Left colon (tissue), 2 donors: ENCODE results near the gene LITAFD. TPM values are rescaled to one million over a fixed set of nuclear protein-coding genes. Genes with fewer than 3 reads are reported as not detected.
"Not testable (repeated sequence)": the region's sequence is repeated elsewhere in the genome, so short reads cannot be mapped to it uniquely, and the experiment has no call there.

Experiments
- ATAC-seq: fragments of 200-7000 bp; cut with Tn5 transposase; one replicate; pipeline ENCODE4 v1.9.1; 2020; ENCODE audit warnings: mild to moderate bottlenecking, moderate library complexity
- DNase-seq, 2 donors: peaks; one replicate each; pipeline ENCODE4 v3.0.0-alpha.2; 2020
- intact Hi-C, 2 donors: fragments of 100-400 bp; cut with DNase I in 1 of 2; cut with micrococcal nuclease in 1 of 2; formaldehyde crosslinking; loops; one replicate each; pipeline versions ENCODE4 v1.11.2 to v1.14.0; 2022; cut with DNase I, micrococcal nuclease
- long read RNA-seq: library from polyadenylated mRNA; unstranded; transcript quantifications from one replicate; pipeline ENCODE4 v2.0.0, GENCODE V29; 2021
- total RNA-seq, 2 donors: library from RNA; stranded (reverse); fragmentation: NEBNext Ultra II Directional; extraction: Animal tissue kit (Norgen Biotek cat#: 25700); gene quantifications; one replicate each; pipeline ENCODE4 v1.2.1, GENCODE V29; 2021
- donor health status: DM: no; HTN: no; CAD: no.
- donor health status: DM: yes; HTN: yes; CAD: no.

LITAFD gene
- total RNA-seq: not detected
- long read RNA-seq: 0 reads

DNA sequence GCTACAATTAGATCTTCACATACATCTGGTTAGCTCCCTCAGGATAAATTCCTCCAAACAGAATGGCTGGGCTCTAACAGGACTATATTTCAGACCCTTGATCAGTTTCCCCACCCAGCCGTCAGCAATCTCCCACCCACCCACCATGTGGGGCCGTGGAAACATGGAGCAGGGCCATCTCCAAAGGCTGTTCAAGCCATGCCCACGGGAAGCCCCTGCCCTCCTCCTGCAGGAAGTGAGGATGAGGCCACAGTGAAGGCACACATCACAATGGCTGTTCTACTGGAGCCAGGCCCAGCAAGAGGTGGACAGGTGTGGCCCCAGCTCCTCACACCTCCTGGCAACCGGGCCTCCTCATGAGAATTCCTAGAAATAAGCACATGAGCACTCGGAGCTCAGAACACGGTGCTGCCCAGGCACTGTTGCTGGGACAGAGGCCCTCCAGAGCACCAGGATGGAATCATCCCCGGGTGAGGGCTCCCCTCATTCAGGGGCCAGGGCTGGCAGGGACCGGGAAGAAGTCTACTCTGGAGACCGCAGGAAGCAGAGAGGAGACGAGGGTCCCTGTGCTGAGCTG is at the start of gene LITAFD:
Gene LITAFD (plus strand): TSS at position 311 of the 577 bp plus-strand sequence. CDS start 2,005 bp downstream, outside the sequence.
- intact Hi-C loops: loop anchor here (5.0 to 10.0 kb wide), 3 partner anchors 220 to 315 kb away; no protein-coding TSS in a partner anchor
- ATAC-seq (no peak), DNase-seq (no peak)

DNA sequence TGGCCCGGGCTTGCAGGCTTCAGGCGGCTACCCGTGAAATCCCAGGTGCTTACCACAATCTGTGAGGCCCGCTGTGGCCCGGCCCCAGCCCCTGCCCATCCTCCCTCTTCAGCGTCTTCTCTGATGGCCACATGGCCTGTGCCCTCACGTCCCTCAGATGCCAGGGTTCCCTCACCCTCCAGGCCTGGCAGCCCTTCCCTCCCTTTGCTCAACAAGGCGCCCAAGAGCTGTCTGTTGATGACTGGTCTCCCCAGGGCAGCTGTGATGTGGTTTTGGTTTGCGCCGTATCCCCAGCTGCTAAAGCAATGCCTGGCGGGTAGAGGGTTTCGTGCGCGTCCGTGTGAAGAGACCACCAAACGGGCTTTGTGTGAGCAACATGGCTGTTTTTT is 49.4 kb upstream of the LITAFD start:
- DNase-seq (no peak), ATAC-seq (no peak)
- intact Hi-C loops: no loop called here

DNA sequence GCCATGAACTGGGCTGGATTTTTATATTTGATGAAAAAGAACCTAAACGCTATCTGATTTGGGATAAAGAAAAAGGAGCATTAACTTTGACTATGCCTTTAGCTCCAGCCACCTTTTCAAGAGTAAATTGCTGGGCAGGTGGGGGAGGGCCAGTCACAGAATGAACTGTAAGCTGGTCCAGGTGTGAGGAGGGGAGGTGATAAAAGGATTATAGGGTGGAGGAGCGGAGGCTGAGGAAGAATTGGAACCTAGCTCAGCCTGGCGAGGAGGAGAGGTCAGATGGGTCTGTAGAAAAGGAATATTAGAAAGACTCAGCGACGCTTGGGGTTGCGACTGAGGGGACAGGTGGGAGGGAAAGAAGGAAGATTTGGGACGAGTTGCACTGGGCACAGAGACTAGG is 45.4 kb upstream of the LITAFD start:
- ATAC-seq, DNase-seq, intact Hi-C loops: not testable (repeated sequence)

DNA sequence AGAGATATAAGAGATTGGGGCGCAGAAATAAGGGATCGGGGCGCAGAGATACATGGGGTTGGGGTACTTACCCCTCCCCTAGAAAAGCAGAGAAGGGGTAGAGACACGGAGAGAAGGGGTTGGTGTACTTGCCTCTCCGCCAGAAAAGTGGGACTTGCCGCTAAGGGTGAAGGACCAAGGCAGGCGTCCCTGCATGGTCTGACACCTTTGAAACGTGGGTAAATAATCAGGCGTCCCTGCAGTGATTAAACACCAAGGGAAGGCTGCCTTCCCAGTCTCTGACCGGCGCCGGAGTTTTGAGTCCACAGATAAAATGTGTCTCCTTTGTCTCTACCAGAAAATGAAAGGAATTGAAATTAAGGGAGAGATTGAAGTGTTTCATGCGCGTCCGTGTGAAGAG is 44.6 kb upstream of the LITAFD start:
- intact Hi-C loops, ATAC-seq, DNase-seq: not testable (repeated sequence)

DNA sequence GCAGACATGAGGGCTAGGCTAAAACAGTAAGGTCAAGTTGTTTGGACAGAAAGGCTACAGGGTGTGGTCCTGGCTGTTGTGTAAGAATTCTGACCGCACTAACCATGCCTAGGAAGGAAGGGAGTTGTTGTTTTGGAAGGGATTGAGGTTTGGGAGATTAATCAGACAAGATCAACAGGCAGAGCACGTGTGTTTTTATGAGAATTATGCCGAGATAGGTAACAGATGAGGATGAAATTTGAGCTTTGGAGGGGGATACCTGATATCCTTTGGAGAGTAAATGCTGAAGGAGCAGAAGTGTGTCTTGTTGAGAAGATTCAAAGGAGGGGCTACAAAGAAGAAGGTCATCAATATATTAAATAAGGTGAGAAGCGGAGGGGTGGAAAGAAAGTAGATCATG is 40.1 kb upstream of the LITAFD start:
- not testable (repeated sequence) for ATAC-seq, DNase-seq

DNA sequence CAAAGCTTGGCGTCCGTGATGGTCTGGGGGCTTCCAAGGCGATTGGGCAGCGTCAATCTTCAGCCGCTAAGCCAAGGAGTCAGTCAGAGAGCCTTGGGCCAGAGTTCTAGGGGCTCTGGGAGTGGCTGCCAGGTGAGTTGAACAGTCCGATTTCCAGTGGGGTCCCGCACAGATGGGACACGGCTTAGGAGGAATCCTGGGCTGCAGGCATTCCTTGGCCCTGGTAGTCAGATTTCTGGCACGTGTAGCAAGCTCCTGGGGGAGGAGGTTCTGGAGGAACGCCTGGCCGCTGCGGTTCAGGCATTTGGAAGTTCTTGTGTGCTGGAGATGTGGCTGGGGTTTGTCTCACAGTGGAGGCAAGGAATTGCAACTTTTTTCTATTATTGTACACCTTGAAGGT is 38.9 kb upstream of the LITAFD start:
- intact Hi-C loops, DNase-seq, ATAC-seq: not testable (repeated sequence)

More for the DNA sequence above, 40.1 kb upstream of the LITAFD start:
- intact Hi-C loops: not testable (repeated sequence)

DNA sequence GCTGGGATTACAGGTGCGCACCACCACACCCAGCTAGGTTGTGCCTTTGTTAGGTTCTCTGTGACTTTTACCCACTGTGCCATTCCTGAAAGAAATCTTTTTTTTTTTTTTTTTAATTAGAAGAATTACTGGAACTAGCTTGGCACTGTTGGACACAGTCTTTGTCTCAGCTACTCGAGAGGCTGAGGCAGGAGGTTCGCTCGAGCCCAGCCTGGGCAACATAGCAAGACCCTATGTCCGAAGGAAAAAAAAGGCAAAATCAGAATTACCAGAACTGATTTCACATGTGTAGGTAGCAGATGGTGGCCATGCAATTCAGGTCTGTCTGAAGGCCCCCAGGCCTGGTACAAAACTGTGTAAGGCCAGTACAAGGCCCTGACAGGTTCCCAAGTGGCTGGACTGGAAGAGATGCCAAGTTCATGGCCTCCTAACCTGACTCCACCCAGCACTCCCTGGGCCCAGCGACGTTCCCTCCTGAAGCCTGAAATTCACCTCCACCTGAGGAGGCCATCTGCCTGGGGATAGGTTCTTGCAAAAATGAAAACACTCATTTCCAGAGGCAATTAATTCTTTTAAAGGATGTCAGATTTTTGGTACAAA is 36.4 kb upstream of the LITAFD start:
- no peak for DNase-seq
- intact Hi-C loops: no loop called here
- no peak for ATAC-seq

DNA sequence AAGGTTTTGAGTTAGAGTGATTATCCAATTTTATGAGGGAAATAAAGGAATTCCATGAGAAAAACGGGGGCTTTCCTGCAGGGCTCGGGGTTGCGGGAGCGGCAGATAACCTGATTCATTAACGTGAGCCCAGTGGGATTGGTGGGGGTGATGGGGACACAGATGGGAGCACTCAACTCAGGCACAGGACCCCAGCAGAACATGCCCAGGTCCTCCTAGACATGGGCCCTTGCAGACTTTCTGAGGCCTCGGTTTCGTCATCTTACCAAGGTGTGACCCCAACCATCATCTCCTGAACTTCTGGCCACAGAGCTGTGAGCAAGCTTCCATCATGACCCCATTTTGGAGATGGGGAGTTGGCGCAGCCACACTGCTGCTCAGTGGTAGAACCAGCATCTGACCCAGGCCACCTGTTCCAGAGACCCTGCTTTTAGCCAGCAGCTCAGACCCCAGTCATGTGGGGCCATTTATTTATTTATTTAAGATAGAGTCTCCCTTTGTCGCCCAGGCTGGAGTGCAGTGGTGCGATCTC is 35.7 kb upstream of the LITAFD start:
- intact Hi-C loops: no loop called here
- ATAC-seq: no peak
- no peak for DNase-seq

DNA sequence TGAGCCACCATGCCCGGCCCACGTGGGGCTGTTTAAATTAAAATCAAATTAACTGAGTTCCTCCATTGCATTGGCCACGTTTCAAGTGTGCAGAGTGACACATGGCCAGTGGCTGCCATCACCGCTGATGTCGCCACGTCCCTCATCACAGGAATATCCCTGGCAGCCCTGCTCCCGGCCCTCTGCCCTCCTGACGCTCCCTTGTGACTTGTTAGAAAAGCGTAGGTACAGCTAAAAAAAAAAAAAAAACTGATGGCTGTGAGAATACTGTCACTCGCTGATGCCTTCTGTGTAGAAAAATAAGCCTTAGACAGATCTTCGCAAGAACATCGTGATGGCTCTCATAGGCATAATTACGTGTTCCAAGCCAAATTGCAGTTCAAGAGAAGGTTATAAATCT is 35.0 kb upstream of the LITAFD start:
- intact Hi-C loops: no loop called here
- ATAC-seq (no peak), DNase-seq (no peak)

DNA sequence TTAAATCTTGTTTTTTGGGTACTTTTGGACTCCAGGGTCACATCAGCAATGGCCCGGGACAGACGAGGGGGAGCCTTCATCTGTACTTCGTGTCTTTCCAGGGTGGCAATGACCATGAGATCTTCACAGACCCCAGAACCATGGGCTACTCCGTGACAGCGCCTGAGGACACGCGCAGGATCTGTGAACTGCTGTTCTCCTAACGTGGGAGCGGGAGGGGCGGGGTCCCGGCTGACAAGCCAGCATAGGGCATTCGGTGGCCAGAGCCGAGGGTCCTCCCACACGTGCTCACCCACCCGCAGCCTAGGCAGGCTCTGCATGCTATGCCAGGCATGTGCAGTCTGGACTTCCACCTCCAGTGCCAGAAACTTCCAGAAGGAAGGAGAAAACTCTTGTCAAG is 34.5 kb upstream of the LITAFD start:
- intact Hi-C loops: no loop called here
- DNase-seq (no peak), ATAC-seq (no peak)

DNA sequence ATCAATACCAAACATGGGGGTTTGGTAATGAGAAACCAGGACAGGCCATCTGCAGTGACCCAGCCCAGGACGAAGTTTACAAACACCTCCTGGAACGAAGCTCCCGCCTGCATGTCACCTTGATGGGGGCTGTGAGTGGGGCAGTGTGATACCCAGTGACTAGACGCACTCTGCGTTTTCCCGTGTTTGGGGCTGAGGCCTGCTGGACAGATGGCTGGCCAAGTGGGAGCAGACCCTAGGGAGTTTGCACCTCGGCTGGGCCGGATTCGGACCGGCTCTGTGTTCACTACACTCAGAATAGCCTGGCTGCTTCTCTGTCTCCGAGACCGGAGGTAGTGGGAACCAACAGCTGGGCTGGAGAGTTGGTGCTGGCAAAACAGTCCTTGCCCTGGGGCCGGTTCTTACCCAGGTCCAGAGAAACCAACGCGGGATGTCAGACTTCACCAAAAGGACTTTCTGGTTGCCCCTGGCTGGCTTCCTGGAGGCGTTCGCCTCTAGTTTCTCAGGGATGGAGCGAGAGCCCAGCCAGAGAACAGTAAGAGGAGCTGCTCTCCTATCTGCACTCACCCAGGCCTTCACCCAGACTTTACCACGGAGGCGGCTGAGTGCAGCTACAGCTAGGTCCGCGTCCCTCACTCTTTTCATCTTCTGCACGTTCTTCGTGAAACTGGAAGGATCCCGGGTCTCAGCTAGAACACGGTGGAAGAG is 33.8 kb upstream of the LITAFD start:
- DNase-seq: no peak
- no peak for ATAC-seq
- intact Hi-C loops: no loop called here

DNA sequence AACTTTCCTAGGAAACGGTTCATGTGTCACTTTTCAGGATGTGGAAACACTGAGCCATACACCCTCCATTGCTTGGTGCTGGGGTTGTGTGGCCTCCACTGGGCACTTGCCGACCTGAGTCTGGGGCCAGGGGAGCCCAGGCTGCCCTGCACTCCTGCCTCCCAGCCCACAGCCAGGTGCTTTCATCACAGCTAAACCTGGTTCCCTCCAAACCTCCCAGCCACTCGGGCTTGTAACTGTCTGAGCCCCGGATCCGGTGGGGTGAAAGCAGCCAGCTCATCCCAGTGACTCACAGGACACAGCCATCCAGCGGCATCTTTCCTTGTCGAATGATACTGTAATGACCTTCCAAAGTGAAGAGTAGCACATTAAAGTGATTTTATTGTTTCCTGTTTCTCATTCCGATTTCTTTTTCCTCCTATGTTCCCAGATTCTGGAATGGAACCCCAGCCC is 33.2 kb upstream of the LITAFD start:
- DNase-seq (no peak), ATAC-seq (peak; percentile 9)
- intact Hi-C loops: no loop called here

DNA sequence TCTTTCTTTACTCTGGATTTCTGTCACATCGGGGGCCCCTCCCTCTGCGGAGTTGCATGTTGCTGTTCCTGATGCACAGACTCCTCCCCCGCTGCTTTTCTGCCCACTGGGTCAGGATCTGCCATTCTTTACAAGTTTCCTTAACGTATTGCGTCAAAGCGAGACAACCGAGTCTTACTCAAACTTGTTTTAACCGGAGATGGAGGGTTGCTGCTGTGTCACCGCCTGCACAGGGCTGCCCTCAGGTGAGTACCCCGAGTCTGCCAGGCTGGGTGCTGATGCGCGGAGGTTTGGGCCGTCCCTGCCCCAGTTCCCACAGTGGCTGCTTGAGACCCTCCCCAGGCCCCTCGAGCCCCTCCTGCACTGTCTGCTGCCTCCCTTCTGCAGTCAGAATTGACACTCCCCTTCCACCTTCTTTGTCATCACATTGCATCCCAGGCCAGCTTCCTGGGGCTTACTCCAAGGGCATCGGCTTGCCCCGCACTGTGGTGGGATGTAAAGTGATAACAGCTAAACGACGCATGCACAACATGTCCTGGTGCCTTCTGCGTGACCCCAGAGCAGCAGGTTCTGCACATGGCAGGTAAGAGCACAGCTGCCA is 32.6 kb upstream of the LITAFD start:
- ATAC-seq: no peak
- DNase-seq: no peak
- intact Hi-C loops: no loop called here

DNA sequence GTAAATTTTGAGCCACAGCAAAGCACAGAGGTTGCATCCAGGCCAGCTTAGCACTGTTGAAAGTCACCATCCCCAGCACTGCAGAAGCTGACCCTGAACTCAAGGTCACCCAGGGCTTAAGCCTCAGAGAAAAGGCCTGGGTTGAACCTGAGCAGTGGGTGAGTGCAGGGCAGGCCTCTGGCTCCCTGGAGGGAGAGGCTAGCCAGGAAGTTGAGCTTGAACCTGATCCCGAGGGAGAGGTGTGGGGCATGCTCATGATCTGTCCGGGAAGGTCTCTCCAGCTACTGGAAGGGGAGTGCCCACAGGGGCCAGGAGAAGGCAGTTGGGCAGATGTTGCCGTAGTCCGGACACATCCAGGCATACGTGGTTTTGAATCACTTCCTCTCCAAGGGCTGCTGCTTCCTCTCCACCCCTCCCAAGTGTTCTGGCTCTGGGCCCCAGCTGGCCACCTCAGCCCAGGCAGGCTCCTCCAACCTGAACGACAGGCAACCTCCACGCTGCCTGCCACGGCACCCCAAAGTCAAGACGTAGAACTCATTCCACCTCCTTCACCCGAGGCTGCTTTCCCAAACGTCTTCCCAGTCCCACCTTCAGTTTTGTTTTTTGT is 31.8 kb upstream of the LITAFD start:
- DNase-seq (no peak), ATAC-seq (peak; percentile 16)
- intact Hi-C loops: no loop called here

DNA sequence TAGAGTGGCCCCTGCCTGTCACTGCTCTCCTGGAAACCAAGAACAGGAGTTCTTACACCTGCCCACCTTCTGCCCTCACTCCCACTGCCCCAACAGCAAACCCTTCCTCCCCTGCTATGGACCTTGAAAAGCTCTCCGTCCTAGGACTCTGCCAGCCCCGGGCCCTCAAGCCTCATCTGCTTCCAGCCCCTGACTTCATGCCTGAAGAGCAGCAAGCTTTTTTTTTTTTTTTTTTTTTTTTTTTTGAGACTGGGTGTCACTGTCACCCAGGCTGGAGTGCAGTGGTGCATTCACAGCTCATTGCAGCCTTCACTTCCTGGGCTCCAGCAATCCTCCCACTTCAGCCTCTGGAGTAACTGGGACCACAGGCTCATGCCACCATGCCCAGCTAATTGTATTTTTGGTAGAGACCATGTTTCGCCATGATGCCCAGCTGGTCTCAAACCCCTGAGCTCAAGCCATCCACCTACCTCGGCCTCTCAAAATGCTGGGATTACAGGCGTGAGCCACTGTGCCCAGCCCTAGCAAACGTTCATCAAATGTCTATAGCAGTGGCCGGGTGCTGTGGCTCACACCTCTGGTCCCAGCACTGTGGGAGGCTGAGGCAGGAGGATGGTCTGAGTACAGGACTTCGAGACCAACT is 30.3 kb upstream of the LITAFD start:
- intact Hi-C loops: no loop called here
- no peak for ATAC-seq
- DNase-seq: no peak

DNA sequence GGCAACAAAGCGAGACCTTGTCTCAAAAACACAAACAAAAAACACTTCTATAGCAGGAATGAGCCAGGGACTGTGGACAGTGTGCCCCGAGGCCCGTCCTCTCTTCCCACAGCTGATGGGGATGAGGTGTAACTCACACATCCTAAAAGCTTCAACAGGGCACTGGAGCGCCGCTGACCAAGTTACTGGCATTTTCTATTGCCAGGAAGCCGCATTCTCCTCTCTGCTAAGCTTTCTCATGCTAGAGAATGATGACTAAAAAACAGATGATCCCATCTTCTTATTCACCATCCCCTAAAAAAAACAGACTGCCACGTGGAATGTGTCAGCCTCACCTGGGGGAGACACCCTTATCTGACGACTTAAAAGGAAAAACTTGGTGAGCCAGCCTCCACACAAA is 29.6 kb upstream of the LITAFD start:
- ATAC-seq: no peak

DNA sequence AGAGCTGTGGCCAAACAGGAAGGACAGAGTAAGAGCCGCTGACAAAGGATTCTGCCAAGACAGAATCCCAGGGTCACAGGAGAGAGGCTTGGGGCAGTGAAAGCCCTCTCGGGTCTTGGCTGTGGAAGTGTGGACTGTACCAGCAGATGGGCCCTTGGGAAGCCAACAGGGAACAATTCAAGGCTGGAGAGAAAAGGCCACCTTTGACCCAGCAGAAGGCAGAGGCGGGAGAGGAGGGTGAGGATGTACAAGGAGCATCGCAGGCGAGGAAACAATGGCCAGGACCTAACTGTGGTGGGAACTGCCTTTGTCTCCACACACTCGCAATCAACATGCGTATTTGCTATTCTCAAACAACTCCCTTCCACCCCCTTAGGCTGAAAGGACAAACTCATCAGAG is 29.0 kb upstream of the LITAFD start:
- DNase-seq (no peak), ATAC-seq (no peak)
- intact Hi-C loops: no loop called here

More for the DNA sequence above, 29.6 kb upstream of the LITAFD start:
- no peak for DNase-seq
- intact Hi-C loops: no loop called here

DNA sequence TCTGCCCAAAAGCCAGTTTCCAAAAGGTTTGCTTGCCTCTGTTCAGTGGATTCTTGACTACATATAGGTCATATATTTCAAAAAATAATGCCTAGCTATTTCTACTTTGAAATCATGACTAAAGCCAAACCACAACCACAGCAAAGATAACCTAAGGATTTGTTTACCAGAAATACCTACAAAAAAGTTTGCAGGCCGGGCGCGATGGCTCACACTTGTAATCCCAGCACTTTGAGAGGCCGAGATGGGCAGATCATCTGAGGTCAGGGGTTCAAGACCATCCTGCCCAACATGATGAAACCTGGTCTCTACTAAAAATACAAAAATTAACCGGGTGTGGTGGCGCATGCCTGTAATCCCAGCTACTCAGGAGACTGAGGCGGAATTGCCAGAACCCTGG is 28.5 kb upstream of the LITAFD start:
- ATAC-seq: no peak
- intact Hi-C loops: no loop called here
- no peak for DNase-seq
